NCI-H1417 (cell line): ENCODE data around the gene TBC1D16.

Experiments used
- DNase-seq, 3 experiments: peaks; one replicate each; lab custom pipeline; 2025; lab: John Stamatoyannopoulos, UW

TBC1D16 gene

DNA sequence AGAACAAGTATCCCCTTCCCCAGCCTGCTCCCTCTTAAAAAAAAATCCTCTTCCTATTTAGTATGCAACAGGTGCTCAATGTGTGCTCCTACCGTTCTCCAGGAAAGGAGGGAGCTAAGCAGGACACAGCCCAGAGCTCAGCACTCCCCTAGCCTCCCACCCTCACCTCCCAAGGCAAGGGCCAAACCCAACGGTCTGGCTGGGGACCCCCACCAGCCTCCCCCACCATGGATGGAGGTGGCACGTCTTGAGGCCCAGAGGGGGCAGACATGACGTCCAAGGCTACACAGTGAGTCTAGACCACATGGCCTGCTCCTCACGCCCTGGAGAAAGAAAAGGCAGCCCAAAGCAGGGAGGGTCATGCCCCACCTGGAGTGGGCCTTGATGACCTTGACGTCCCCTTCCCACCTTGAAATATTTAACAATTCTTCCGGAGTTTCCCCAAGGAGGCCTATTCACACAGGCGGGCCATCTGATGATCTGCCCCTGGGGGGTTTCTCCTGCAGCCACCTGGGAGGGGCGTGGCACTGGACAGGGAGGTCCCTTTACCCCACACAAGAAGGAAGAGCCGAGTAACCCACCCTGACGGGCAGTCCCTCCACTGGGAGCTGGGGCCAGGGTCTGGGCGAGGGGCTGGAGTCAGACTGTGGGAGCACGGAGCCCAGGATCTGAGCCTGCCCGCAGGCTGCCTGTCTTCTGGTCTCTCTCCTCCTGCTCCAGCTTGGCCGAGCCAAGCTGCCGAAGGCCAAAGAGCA, 107.0 kb downstream of the TBC1D16 start:
- DNase-seq, result no peak

DNA sequence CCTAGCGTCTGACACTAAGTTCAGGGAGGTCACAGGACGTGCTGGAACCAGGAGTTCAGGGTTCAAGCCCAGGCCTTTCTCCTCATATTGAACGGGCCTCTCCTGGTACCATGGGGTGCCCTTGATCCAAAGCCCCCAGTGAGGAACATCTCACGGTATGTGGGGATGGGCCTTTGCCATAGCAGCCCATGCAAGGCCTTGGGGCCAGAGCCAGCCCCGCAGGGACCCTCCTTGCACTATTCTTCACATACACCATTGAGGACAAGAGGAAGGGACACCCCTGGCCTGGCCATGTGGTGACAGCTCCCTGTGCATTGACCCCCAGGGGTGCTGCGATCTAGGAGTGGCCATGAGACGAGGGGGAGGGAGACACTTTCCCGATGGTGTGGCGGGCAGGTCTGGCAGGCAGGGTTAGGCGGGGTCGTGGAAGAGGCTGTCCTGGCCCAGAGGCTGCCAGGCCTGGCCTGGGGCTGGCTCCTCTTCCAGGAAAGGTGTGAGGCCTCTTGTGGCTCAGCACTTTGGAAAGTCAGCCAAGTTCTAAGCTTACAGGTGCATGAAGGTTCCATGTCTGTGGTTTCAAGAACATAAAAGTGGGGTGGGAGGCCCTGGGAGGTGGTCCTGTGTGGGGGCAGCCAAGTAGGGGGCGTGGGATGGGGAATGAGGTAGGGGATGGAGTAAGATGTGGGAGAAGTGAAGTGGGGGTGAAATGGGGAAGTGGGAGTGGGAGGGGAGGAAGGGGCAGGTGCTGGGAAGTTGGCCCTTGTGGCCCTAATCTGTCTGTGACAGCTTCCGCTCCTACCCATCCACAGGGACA, 107.8 kb downstream of the TBC1D16 start:
- DNase-seq, result no peak

DNA sequence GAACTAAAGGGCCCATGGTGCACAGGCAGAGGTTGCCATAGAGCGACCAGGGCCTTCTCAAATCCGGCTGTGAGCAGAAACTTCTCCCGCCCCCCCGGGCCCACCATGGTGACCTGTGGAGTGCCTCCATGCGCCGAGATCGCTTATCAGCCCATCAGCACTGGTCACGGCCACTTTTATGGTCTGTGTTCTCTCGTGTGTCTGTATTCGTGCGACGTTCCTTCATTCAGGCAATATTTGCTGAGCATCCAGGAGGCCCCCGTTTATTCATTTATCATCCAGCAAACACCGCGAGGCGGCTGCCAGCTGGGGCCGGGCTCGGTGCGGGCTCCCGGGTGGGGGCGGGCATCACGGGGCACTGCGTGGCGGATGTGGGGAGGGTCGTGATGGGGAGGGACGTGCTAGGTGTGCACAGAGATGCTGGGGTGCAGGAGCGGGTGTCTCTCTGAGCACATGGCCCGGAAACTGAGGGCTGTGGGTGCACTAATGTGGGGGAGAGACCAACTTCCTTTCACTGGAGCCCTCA, 108.5 kb downstream of the TBC1D16 start:
- no peak for DNase-seq

GRCh38 chr17:79926605-79927135, 109.0 kb downstream of the TBC1D16 start:
- DNase-seq, result no peak

DNA sequence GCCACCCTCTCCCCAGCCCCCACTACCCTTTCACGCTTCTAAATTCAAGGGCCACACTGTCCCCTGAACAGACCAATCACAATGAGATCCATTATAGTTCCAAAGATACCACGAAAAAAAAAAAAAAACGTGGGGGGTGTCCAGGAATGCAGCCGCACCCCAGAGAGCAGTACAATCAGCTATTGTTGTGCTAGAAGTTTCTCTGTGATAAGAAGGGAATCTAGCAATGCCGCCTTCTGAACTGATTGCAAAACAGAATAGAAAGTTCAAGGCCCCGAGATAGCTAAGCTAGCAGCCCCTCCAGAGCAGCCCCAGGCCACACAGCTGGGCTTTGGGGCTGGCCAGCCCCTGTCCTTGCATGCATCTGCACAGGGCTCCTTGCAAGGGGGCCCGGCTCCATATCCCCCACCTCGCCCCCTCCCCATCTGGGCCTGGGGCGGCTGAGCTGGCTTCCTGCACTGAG, 109.5 kb downstream of the TBC1D16 start:
- no peak for DNase-seq

DNA sequence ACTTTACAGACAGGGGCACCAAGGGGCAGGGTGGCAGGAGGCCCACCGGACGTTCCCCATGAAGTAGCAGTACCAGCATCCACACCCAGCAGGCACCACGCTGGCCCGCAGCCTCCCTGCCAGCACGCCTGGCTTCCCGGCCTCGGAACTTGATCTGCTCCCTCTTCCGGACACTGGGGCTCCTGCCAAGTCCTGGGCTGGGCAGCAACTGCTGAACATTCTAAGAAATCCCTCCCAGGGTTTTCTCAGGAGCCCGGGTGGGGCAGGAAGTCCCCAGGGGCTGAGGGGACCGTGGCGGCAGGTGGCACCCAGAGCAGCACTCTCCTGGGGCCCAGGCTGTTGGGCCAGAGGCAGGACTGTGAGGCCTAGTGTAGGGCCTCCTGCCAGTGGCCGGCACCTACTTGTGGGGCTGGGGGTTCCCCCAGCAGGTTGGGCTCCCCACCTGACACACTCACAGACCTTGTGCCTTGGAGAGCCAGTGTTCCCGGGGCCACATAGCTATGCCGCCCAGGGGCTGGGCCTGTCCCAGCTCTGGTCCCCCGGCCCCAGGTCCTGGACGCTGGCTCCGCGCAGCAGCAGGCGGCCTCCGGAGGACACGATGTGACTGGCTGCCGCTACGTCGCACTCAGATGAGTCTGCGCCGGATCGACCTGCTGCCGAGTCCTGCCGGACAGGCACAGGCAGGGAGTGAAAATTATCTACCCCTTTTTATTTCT, 110.3 kb downstream of the TBC1D16 start:
- DNase-seq, result no peak

- no peak for DNase-seq
Measured at GRCh38 chr17:79924639-79924976, 111.1 kb downstream of the TBC1D16 start.

DNA sequence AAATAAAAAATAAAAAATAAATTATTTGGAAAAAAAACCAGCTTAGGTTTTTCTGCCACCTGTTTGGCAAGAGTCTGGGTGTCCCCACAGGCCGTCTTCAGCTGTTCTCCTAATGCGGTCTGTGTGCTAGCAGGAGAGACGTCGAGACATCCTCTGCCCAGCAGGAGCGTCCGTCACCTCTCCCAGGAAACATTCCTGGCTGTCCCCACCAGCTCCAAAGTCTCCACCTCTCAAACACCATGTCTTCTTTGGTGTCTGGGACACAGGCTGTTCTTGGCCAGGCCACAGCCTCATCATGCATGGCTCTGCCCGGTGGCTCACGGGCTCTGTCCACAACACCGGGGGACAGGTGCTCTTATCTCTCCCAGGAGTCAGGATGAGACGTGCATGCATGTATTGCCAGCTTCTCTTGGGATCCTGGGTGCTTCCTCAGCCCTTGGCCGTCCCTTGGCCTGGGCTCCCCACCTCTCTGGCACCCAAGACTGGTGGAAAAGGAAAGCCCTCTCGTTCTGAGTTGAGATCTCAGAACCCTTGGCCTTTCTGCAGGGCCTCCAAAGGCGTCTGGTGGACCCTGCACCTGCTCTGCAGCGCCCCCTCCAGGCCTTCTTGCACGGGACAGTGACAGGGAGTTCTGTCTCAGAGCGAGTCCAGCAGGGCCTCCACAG, 111.6 kb downstream of the TBC1D16 start:
- no peak for DNase-seq

- DNase-seq, result no peak
Measured at GRCh38 chr17:79922798-79923197, 112.9 kb downstream of the TBC1D16 start.

DNA sequence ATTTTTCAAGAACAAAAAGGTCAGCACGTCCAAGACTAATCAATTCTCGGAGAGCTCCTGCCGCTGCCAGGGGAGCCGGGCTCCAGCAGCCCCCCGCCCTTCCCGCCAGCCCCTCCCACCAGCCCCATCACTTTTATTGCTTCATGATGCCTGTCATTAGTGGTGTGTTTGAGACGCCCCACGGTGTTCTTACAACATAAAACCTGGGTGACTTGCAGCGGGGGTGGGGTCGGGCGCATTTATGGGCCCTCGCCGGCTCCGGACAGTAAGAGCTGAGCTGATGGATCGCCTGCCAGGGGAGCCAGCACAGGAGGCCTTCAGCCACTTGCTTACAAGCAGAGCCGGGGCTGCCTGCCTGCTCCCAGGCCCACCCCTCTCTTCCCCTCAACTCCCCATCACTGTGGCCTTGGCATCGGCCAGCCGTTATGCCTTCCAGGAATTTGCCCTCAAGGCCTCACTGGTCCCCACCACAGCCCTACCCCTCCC, 113.5 kb downstream of the TBC1D16 start:
- peak in 2 of 3 experiments; percentile 79 to 89 for DNase-seq

GRCh38 chr17:79921411-79922115, 114.1 kb downstream of the TBC1D16 start:
- no peak for DNase-seq

DNA sequence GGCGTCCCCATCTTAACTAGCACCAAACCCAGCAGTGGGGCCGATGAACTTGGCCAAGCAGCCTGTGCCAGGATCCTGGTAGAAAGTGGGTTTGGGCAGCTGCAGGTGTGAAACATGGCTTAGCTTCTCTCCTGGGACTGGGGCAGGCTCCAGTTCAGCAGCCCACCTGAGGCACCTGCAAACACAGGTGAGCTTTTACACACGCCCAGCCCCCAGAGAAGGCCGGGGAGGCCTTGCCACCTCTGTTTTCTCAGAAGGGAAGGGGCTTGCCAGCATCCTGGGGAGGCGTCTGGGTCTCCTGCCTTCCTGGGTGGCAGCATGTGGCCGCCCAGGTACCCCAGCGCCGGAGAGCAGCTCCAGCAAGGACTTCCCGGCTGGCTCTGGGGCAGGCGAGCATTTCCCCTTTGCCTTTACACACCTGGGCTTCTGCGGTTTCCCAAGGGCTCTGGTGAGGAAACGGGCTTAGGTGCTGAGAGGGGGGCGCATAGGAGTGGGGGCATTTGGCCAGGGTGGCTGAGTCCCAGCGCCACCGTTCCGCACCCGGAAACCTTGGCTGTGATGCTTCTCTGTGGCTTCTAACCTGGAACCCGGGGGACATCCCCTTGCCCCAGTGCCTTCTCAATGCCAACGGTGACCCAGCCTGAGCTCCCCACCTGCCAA, 114.8 kb downstream of the TBC1D16 start:
- DNase-seq, result no peak

- DNase-seq, result peak in 2 of 3 experiments; percentile 68 to 70
Measured at GRCh38 chr17:79919862-79920720, 115.6 kb downstream of the TBC1D16 start.

GRCh38 chr17:79919164-79919585, 116.5 kb downstream of the TBC1D16 start:
- DNase-seq, result peak in 2 of 3 experiments; percentile 42 to 70

- DNase-seq, result no peak
Measured at GRCh38 chr17:79918581-79919163, 117.0 kb downstream of the TBC1D16 start.

GRCh38 chr17:79917902-79918484, 117.7 kb downstream of the TBC1D16 start:
- no peak for DNase-seq

DNA sequence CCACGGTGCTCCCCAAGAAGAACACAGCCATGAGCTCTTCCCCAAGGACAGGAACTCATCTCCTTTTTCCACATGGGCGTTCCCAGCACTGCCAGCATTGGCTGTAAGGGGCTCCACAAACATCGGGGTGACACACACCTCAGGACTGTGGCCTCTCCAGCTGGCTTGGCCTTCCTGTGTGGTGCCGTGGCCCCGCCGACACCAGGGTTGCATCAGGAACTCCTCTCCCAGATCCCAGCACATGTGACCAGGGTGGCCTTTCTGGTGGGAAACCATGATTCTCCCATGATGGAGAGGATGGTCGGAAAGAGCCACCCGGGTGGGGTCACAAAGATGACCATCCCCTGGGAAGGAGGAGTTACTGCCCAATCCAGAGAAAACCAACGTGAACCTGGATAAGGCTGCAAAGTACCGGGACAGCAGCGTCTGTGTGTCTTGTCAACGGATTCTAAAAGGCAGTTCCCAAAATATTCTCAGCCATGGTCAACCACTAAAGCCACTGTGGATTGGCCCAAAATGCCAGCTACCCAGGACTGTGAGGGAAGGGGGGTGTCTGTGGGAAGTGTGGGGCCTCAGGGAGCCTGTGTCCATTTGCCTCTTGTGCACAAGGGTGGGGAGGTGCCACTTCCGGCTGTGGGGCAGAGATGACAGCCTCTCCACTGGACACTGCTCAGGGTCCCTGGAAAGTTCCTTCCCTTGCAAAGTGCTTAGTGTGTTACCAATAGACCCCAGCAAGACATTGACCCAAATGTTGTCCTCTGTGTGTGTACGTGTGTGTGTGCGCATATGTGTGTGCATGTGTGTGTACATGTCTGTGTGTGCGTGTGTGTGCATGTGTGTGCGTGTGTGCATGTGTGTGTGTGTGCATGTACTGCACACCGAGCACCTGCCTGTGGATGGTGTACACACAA, 118.4 kb downstream of the TBC1D16 start:
- no peak for DNase-seq
